DOHH2 (cell line): ENCODE data around the gene TRPM2.

Experiments used
- CTCF ChIP-seq: fragments of 200-600 bp; sonication (generic); IDR thresholded peaks from one replicate; pipeline ENCODE4 v1.5.1; 2014; ENCODE audit warnings: antibody characterized with exemption, mild to moderate bottlenecking, low read depth, low read length; ENCODE audit not compliant: poor library complexity, severe bottlenecking
- EZH2phosphoT487 ChIP-seq: fragments of 200-600 bp; sonication (generic); IDR thresholded peaks from 2 replicates; pipeline ENCODE4 v1.6.1; 2017; ENCODE audit warnings: borderline replicate concordance, mild to moderate bottlenecking, antibody characterized with exemption, low read length, moderate library complexity, mixed read lengths

GRCh38 chr21:44456214-44456914 is 102.9 kb downstream of the TRPM2 start:
- TF ChIP-seq CTCF (no peak), EZH2phosphoT487 (no peak)
